Measurements from ENCODE around the gene JMJD7.

GRCh38 chr15:41851167-41851523 lies 23.3 kb downstream of the JMJD7 start:
- no peak for TF ChIP-seq CTCF (IDR thresholded peaks at IDR 0.05)
- TF ChIP-seq POLR2A (IDR thresholded peaks at IDR 0.05), result no peak
